GM12878 (cell line): ENCODE measurements around the gene ZDHHC11B. TPM values are rescaled to one million over a fixed set of nuclear protein-coding genes. Genes with fewer than 3 reads are reported as not detected.
"Not testable (repeated sequence)": the region's sequence is repeated elsewhere in the genome, so short reads cannot be mapped to it uniquely, and the experiment has no call there.

Experiments
- ATAC-seq: fragments of 200-7000 bp; cut with Tn5 transposase; 3 replicates; pipeline ENCODE4 v1.9.1; 2020; ENCODE audit warnings: mild to moderate bottlenecking, moderate library complexity
- Bru-seq: library from RNA; stranded (reverse); fragments of 400-500 nt; gene quantifications from one replicate; lab custom pipeline; 2021; lab: Mats Ljungman, UMichigan
- BruChase-seq, 2 experiments: library from RNA; stranded (reverse); fragments of 400-500 nt; gene quantifications; one replicate each; lab custom pipeline; 2021; lab: Mats Ljungman, UMichigan
- BruUV-seq: library from RNA; stranded (reverse); fragments of 400-500 nt; replicated peaks from 2 replicates; lab custom pipeline; 2021; lab: Mats Ljungman, UMichigan
- CTCF ChIA-PET: fragments of 300-600 bp; sonication (Branson Sonifier 250); formaldehyde crosslinking; extraction: SDS; loops from one replicate; lab custom pipeline; 2021; ENCODE audit warnings: inconsistent platforms; lab: Yijun Ruan, JAX
- POLR2A ChIA-PET: fragments of 350-600 bp; formaldehyde crosslinking; extraction: SDS; loops from one replicate; lab custom pipeline; 2021; ENCODE audit warnings: inconsistent platforms; lab: Charles Lee
- RAD21 ChIA-PET: fragments of 300-600 bp; sonication (Branson Sonifier 250); formaldehyde crosslinking; loops from one replicate; lab custom pipeline; 2023; ENCODE audit warnings: antibody characterized with exemption; ENCODE audit not compliant: unreplicated experiment; lab: Charles Lee
- SMC1A ChIA-PET: fragments of 300-600 bp; sonication (Branson Sonifier 250); formaldehyde crosslinking; loops from one replicate; lab custom pipeline; 2023; ENCODE audit not compliant: unreplicated experiment, uncharacterized antibody; lab: Charles Lee
- DNase-seq: peaks from one replicate; pipeline ENCODE4 v3.0.0-alpha.2; 2011; ENCODE audit warnings: low read depth, low spot score
- FAIRE-seq: peaks from 3 replicates; lab custom pipeline; 2011; peaks lifted over from hg19 to GRCh38; lab: Jason Lieb, UNC
- H2AFZ ChIP-seq: 2 replicates; pipeline ENCODE4 v1.6.0; 2011; ENCODE audit warnings: low read depth, low read length, control low read depth; ENCODE audit not compliant: control insufficient read depth
- H3K27ac ChIP-seq: 2 replicates; pipeline ENCODE4 v1.5.1; 2011; ENCODE audit warnings: control low read depth; ENCODE audit not compliant: control insufficient read depth, insufficient read depth
- H3K27me3 ChIP-seq, 2 experiments: replicated peaks in 1 of 2; 2 replicates each; pipeline versions ENCODE4 v1.6.0 to v1.6.1; 2011; ENCODE audit warnings: low read length in 1 of 2; ENCODE audit not compliant: control insufficient read depth in 2 of 2, insufficient read depth in 2 of 2
- H3K36me3 ChIP-seq, 2 experiments: 2 replicates each; pipeline ENCODE4 v1.5.1; 2011; ENCODE audit warnings: low read length in 1 of 2; ENCODE audit not compliant: control insufficient read depth in 2 of 2, insufficient read depth in 2 of 2
- H3K4me1 ChIP-seq: 2 replicates; pipeline ENCODE4 v1.6.1; 2011; ENCODE audit warnings: mild to moderate bottlenecking, low read length, moderate library complexity, mixed read lengths; ENCODE audit not compliant: control insufficient read depth, insufficient read depth
- H3K4me2 ChIP-seq: 2 replicates; pipeline ENCODE4 v1.6.0; 2011; ENCODE audit warnings: control low read depth; ENCODE audit not compliant: control insufficient read depth, insufficient read depth
- H3K4me3 ChIP-seq: fragments of 200-600 bp; sonication (generic); 2 replicates; pipeline ENCODE4 v1.5.1; 2016
- H3K79me2 ChIP-seq: 2 replicates; pipeline ENCODE4 v1.6.0; 2011; ENCODE audit warnings: low read length; ENCODE audit not compliant: control insufficient read depth, insufficient read depth
- H3K9ac ChIP-seq: 2 replicates; pipeline ENCODE4 v1.8.0; 2011; ENCODE audit warnings: low read length, control low read depth, mixed read lengths; ENCODE audit not compliant: control insufficient read depth, insufficient read depth
- H3K9me3 ChIP-seq: replicated peaks from 3 replicates; pipeline ENCODE4 v1.5.1; 2011; ENCODE audit warnings: mild to moderate bottlenecking, low read length; ENCODE audit not compliant: control insufficient read depth, insufficient read depth
- H4K20me1 ChIP-seq: 2 replicates; pipeline ENCODE4 v1.6.0; 2011; ENCODE audit not compliant: control insufficient read depth, insufficient read depth
- EGR1 ChIP-seq, 2 experiments: IDR thresholded peaks; 1 replicate in 1 of 2; 2 replicates in 1 of 2; pipeline ENCODE4 v1.6.1; 2011 to 2012; ENCODE audit warnings: low read depth in 2 of 2, low read length in 2 of 2, borderline replicate concordance in 1 of 2, mild to moderate bottlenecking in 1 of 2, moderate library complexity in 1 of 2
- NRF1 ChIP-seq: conservative IDR thresholded peaks from 2 replicates; pipeline ENCODE4 v1.6.1; 2011; ENCODE audit warnings: mild to moderate bottlenecking, low read depth, low read length, improper control_type of control experiment
- POLR2A ChIP-seq: IDR thresholded peaks from 2 replicates; pipeline ENCODE4 v1.6.1; 2011; ENCODE audit warnings: low read depth, mild to moderate bottlenecking, low read length
- WGBS: methylation state at CpG from one replicate; pipeline ENCODE4 v1.1.6; 2016; ENCODE audit warnings: low lambda C conversion rate; ENCODE audit not compliant: insufficient replicate concordance, insufficient coverage; ENCODE audit errors: missing lambda C conversion rate; 5-methylcytosine and 5-hydroxymethylcytosine counted together
- in situ Hi-C: fragments of 300-500 bp; cut with MboI; formaldehyde crosslinking; loops from 9 replicates; pipeline ENCODE4 v1.14.3; 2018; ENCODE audit warnings: mixed read lengths
- intact Hi-C: fragments of 100-400 bp; cut with micrococcal nuclease; formaldehyde crosslinking; loops from one replicate; pipeline ENCODE4 v1.14.2; 2022; ENCODE audit not compliant: unreplicated experiment
- long read RNA-seq, 2 experiments: library from polyadenylated mRNA; unstranded; transcript quantifications; one replicate each; pipeline ENCODE4 v2.0.0, GENCODE V29; 2019 to 2020
- polyA minus RNA-seq, 3 experiments: library from RNA; depleted of rRNA, polyadenylated mRNA; stranded (reverse); fragments of >200 nt; gene quantifications; 2 replicates each; pipeline ENCODE4 v1.2.3, GENCODE V29; 2011
- polyA plus RNA-seq, 11 experiments: library from polyadenylated mRNA; depleted of rRNA in 4 of 11; unstranded in 6 of 11; stranded (reverse) in 5 of 11; fragments of >200 nt; fragmentation: Nextera tagmentation in 4 of 11; fragmentation: Illumina TruSeq in 1 of 11; extraction: Ambion mirVana in 4 of 11; extraction: Trizol in 1 of 11; gene quantifications; 1 replicate in 1 of 11; 2 replicates in 10 of 11; pipeline versions ENCODE4 v1.2.1 to v1.2.3, GENCODE V29; 2011 to 2016; ENCODE audit warnings: inconsistent platforms in 2 of 11, missing spikeins in 2 of 11, low read depth in 1 of 11
- total RNA-seq, 4 experiments: library from RNA; depleted of rRNA in 3 of 4; stranded (reverse); fragments of >200 nt in 3 of 4; fragmentation: Illumina TruSeq in 1 of 4; extraction: Trizol in 1 of 4; gene quantifications; 2 replicates each; pipeline versions ENCODE4 v1.2.1 to v1.2.3, GENCODE V29; 2013 to 2021

Gene ZDHHC11B, protein sequence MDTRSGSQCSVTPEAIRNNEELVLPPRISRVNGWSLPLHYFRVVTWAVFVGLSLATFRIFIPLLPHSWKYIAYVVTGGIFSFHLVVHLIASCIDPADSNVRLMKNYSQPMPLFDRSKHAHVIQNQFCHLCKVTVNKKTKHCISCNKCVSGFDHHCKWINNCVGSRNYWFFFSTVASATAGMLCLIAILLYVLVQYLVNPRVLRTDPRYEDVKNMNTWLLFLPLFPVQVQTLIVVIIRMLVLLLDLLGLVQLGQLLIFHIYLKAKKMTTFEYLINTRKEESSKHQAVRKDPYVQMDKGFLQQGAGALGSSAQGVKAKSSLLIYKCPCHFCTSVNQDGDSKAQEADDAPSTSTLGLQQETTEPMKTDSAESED
- 0.86 and 1.4 TPM in 2 replicates for total RNA-seq (2013; cell fraction: nucleolus; rRNA removed)
- total RNA-seq (2014; rRNA removed) (not detected in 2 replicates), total RNA-seq (2014; rRNA removed; fragmentation: Illumina TruSeq; extraction: Trizol) (not detected in 2 replicates), total RNA-seq (2021) (0.13 TPM in 1 of 2 replicates, not detected in the other), polyA plus RNA-seq (2011; rRNA removed) (not detected in 2 replicates), polyA plus RNA-seq (2014; fragmentation: Illumina TruSeq; extraction: Trizol) (0.01 TPM in 1 of 2 replicates, not detected in the other), polyA plus RNA-seq (2014; fragmentation: Nextera tagmentation; extraction: Ambion mirVana) (under 1 TPM in 1 of 2 experiments, not detected in 1; 0.09 TPM), polyA plus RNA-seq (2014; rRNA removed) (0.10 TPM in 1 of 2 replicates, not detected in the other), polyA plus RNA-seq (2016; fragmentation: Nextera tagmentation; extraction: Ambion mirVana) (not detected), polyA minus RNA-seq (2011; rRNA and poly(A)+ RNA removed) (0.44 TPM in 1 of 2 replicates, not detected in the other), Bru-seq, nascent RNA (percentile 17 among the genes with signal in this experiment), BruChase-seq, experiment 1, labeled RNA remaining after a 6-hour chase (percentile 26 among the genes with signal in this experiment), BruChase-seq, experiment 2, labeled RNA remaining after a 2-hour chase (percentile 22 among the genes with signal in this experiment)
- polyA plus RNA-seq (2011; ENCODE audit: low read depth) = 0.25 TPM
- 0.13 TPM in 1 of 2 replicates, not detected in the other for polyA plus RNA-seq (2011; cell fraction: cytosol; rRNA removed)
- polyA plus RNA-seq (2011; cell fraction: nucleus; rRNA removed) = 0.59 and 0.63 TPM in 2 replicates
- polyA plus RNA-seq (2012) = 0.20 and 0.55 TPM in 2 replicates
- polyA minus RNA-seq (2011; cell fraction: cytosol; rRNA and poly(A)+ RNA removed) = not detected in 2 replicates
- not detected in 2 replicates for polyA minus RNA-seq (2011; cell fraction: nucleus; rRNA and poly(A)+ RNA removed)
- long read RNA-seq, experiment 1 = 0 reads
- long read RNA-seq, experiment 2 = 0 reads

DNA sequence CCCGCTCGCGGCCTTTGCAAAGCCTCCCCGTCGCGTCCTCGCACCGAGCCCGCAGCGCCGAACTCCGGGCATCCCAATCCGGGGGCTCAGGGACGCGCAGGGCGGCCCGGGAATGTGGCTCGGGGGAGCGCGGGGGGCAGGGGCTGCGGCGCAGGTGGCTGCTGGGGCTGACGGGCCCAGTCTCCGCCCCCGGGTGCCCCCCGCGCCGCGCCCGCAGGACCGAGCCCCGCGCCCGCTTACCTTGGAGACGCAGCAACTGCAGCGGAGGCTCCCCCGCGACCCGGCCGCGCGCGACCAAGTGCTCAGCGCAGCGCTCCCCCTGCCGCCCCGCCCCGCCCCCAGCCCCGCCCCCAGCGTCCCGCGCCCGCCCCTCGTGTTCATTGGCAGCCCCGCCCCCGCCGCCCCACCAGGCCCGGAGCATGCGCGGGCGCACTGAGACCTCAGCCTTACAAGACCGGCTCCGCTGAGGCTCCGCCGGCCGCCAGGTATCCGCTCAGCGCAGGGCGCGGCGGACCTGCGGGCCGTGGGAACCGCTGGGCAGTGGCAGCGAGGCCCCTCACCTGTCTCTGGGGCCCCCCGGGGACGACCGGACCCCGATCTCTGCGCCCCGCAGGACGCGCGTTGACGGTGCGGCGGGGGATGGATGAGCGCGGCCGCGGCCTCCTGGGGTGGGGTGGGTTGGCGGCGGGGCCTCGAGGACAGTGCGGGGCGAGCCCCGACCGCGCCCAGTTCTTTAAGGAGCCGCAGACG, at the start of gene ZDHHC11B:
ZDHHC11B (minus strand) TSS at position 302 of the 750 bp plus-strand sequence. CDS start 17,810 bp downstream, outside the sequence.
- POLR2A ChIA-PET, H3K79me2 ChIP-seq, H3K27me3 ChIP-seq, H3K36me3 ChIP-seq, H4K20me1 ChIP-seq, H3K27ac ChIP-seq, SMC1A ChIA-PET, BruUV-seq, DNase-seq, H3K9ac ChIP-seq, H3K4me1 ChIP-seq, in situ Hi-C loops: not testable (repeated sequence)
- intact Hi-C loops = loop anchor here (5.0 kb wide), 1 partner anchor 92 kb away; the partner anchor contains the start of gene TPPP
- Histone ChIP-seq H2AFZ (peak within 1 kb of the TSS; percentile 51), H3K4me2 (peak within 1 kb of the TSS; percentile 79), H3K4me3 (peak within 1 kb of the TSS; percentile 47; the same call in 1 of the 2 replicates)
- 2% methylated on average over 41 of the region's 101 CpGs for WGBS
- peak; percentile 85 for ATAC-seq
- peak; percentile 38; the same call in 1 of the 2 replicates for TF ChIP-seq NRF1
- TF ChIP-seq EGR1 (IDR thresholded peaks at IDR 0.05; ENCODE audit: borderline replicate concordance in 1 of 2, low read depth in 2 of 2, low read length in 2 of 2) = peak in 1 of 2 experiments; percentile 64; a peak in 2 of 3 replicates
- peak; percentile 42; the same call in 1 of the 2 replicates for TF ChIP-seq POLR2A
- TF ChIP-seq, all 136 proteins: peak for 3; not testable (repeated sequence) for 133
- CTCF ChIA-PET, RAD21 ChIA-PET, FAIRE-seq, H3K9me3 ChIP-seq: not testable (repeated sequence)

DNA sequence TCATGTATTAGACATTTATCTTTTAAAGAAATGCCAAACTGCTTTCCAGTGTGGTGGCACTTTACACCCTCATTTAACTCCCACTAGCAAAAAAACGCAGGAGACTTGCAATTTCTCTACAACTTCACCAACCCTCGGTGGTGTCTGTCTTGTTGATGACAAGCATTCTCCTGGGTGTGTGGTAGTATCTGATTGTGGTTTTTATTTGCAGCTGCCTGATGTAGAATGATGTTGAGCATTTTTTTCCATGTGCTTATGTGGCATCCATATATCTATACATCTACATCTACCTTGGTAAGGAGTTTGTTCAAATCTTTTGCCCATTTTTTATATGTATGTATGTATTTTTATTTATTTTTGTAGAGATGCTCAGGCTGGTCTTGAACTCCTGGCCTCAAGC, 49.5 kb upstream of the ZDHHC11B start:
- ATAC-seq, H4K20me1 ChIP-seq, H3K27ac ChIP-seq, POLR2A ChIA-PET, H3K4me3 ChIP-seq, RAD21 ChIA-PET, H3K9me3 ChIP-seq, SMC1A ChIA-PET, in situ Hi-C loops, intact Hi-C loops, DNase-seq, H3K79me2 ChIP-seq, H3K9ac ChIP-seq, H3K4me2 ChIP-seq, BruUV-seq, CTCF ChIA-PET, H3K4me1 ChIP-seq, H2AFZ ChIP-seq, H3K27me3 ChIP-seq, H3K36me3 ChIP-seq, FAIRE-seq: not testable (repeated sequence)
- WGBS = 0% methylated on average over 2 of the region's 2 CpGs

DNA sequence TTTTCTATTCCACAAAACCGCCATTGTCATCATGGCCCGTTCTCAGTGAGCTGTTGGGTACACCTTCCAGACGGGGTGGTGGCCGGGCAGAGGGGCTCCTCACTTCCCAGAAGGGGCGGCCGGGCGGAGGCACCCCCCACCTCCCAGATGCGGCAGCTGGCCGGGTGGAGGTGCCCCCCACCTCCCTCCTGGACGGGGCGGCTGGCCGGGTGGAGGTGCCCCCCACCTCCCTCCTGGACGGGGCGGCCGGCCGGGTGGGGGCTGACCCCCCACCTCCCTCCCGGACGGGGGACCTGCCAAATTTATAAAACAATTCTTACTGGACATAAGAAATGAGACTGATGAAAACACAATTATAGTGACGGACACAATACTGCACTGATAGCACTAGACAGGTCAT, 43.7 kb upstream of the ZDHHC11B start:
- WGBS = 91% methylated on average over 9 of the region's 19 CpGs
- H3K9ac ChIP-seq, FAIRE-seq, BruUV-seq, H3K27me3 ChIP-seq, H3K4me1 ChIP-seq, H3K4me3 ChIP-seq, ATAC-seq, H3K79me2 ChIP-seq, RAD21 ChIA-PET, H3K9me3 ChIP-seq, H4K20me1 ChIP-seq, DNase-seq, POLR2A ChIA-PET, CTCF ChIA-PET, H2AFZ ChIP-seq, H3K36me3 ChIP-seq, H3K27ac ChIP-seq, in situ Hi-C loops, intact Hi-C loops, H3K4me2 ChIP-seq, SMC1A ChIA-PET: not testable (repeated sequence)
